ENCODE measurements around the gene STRIT1.

Gene STRIT1

DNA sequence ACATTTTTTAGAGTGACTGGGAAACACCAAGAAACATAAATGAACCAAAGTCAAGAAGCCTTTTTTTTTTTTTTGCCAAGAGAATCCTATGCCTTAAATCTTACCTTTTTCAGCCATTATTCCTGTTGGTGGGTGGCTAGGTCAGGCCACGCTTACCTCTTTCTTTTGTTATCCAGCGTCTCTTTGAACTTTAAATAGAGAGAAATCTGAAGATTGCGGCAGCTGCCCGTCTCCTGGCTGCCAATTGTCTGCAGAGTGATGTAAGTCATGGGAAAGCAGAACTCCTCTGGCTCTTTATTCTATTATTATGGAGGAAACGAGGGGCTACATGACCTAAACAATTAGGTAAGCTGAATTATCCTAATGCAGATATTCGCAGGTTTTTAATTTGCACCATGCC lies at the start of gene STRIT1:
Gene STRIT1 (minus strand): TSS at position 168 of the 400 bp plus-strand sequence.
- DNase-seq (ENCODE audit: low read depth), result no peak

DNA sequence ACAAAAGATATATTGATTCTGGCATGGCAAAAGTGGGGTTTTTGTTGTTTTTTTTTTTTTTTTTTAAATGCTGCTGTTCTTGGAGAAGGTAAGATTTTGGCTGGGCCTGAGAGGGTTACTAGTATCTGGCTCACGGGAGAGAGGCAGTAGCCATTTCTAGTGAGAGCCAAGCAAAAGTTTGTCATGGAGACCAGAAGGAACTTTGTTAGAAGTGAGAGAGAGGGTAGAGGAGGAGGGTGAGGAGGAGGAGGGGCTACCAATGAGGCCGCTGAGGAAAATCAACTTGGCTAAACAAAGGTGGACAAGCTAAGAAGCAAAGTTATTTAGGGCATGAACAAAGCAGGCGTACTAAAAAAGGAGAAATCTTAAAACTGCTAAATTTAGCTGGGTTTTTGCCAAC lies 48.9 kb upstream of the STRIT1 start:
- DNase-seq (ENCODE audit: low read depth), result no peak

DNA sequence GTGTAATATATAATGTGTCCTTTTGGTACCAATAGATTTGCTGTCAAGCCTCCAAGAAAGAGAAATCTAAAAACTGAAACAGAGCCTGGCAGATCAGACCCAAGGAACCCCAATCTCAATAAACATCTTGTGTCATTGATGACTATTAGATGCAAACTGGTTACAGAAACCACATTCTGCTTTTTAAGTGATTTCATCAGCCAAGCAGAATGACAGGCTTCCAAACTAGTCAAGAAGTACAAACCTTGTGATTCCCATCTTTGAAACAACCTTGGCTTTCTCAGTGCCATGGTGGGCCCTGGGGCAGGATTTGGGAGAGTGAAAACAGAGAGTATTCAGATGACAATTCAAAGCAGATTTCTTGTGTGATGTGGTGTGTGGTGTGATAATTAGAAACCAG lies 45.6 kb upstream of the STRIT1 start:
- no peak for DNase-seq (ENCODE audit: low read depth)

DNA sequence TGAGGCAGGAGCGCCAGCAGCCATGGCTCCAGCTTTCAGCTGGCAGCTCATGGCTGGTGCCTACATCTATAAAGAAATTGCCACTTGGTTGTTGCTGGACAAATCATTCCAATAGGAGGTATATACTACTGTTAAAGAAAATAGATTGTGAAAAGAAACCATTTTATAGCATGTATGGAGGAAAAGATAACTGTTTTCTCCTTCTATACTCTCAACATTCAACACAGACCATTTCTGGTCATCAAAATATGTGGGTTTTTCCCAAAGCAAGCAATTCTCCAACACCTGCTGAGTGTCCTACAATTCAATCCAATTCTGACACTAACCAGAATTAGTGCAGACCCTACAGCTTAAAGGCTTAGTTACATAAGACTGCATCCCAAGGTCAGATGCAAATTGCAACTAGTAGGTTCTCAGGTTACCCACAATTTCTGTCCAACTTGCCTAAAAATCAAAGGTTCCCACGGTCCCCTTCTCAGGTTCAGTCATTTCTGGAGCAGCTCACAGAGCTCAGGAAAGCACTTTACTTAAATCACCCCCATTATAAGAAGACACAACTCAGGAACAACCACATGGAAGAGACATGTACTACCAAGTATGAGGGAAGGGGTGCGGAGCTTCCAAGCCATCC lies 42.4 kb upstream of the STRIT1 start:
- no peak for DNase-seq (ENCODE audit: low read depth)

DNA sequence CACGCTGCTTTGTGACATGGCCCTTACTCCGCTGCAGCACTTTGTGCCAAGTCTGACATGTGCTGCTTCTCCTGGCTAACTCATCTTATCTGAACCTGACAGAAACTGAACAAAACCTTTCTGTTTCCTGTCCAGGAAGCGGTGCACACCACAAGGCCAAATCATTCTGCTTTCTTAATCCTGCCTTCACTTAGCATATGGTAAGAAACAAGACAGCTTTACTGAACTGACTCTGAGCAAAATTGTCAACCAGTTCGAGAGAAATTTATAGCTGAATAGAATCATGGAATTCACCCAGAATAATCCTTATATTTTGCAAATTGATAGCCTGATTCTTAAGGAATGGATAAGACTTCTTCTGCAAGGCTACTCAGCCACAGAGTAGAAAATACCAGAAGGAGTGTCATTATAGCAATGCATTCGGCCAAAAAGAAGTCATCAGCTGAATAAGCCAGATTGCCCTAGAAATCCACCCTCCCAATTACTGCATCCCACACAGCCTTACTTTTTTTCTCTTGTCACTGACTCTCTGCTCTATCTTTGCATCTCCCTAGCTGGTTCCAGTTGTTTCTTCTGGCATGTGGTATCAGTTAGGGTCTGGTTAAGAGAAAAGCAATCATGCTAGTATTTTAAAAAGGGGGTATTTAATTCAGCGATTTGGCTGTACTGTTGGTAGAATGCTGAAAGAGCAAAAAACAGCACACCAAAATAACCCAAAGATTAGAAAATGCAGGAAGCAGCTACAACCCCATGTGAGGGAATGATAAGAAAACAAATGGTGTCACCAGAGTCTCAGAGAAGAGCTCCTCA lies 41.6 kb upstream of the STRIT1 start:
- DNase-seq (ENCODE audit: low read depth), result peak; percentile 63

DNA sequence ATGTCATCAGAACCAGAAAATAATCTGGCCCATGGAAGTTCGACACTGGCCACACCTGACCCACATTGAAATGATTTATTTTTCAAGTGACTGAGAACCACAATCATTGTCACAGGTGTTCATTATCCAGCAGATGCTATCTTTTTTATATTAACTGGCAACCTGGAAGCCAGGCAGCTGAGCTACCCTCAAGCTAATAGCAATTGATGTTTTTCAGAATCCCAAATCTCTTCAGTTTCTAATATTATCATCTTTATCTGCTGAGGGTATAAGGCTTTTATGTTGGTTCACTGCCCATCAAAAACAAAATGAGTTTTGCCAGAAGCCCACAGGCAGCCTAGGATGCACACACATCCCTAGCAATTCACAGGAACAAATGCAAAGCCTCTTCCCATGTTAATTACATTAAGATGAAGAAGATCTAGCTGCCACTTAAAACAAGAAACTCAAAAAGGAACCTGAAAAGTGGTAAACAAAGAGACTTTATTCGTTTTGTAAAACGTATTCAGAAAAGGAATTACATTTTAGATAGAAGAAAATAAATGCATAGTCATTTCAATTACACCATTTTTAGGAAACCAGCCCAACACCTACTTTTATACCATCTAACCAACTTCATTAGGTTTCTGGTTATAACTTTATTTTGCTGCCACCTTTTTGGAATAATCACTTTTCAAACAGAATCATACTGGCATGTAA lies 40.9 kb upstream of the STRIT1 start:
- no peak for DNase-seq (ENCODE audit: low read depth)

DNA sequence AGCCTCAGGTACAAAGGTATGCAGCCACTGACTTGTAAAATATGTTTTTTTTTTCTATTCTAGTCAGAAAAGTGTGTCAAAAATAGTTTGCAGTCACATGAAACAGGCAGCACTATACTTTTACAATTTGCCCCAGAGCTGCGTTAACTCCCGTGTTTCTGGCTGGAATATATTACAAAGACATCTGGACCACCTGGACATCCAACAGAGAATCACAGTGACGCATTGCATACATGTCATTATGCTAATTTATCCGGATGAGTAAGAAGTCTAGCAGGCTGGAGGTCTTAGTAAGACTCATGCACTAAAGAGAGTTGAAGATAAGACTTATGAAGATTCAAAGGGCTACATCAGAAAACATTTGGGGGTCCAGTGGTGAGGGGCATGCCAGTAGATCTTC lies 39.2 kb upstream of the STRIT1 start:
- peak; percentile 44 for DNase-seq (ENCODE audit: low read depth)

DNA sequence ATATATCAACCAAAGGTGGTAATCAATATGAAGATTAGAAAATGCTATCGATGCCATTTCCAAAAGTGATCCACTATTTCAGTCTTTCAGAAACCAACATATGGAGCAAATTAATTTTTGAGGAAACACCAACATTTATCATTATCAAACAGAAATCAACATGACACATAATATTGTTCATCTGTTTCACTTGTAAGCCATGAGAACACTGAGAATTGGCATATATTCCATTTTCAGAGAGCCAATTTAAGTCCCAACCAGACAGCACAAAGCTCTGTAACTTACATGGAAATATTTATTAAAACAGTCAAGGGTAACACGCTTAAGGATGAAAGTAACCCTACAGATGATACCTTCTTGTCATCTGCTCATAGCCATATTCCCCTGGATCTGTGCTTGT lies 37.6 kb upstream of the STRIT1 start:
- no peak for DNase-seq (ENCODE audit: low read depth)

DNA sequence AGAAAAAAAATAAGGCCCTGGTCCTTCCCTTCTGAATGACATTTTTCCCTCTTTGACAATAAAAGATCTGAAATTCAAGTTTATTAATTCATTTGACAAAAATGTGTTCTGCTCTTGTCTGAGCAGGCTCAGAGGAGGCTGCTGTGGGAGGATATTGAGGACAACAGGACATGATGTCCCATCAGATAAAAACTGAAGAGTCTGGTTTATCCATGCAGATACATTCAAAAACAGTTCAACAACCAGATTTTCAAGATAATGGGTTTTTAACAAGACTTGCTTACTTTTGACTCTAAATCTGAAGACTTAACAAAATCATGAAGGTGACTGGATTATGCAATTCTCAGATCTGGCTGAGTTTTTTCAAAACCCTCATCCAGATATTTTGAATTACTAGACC lies 36.9 kb upstream of the STRIT1 start:
- no peak for DNase-seq (ENCODE audit: low read depth)

DNA sequence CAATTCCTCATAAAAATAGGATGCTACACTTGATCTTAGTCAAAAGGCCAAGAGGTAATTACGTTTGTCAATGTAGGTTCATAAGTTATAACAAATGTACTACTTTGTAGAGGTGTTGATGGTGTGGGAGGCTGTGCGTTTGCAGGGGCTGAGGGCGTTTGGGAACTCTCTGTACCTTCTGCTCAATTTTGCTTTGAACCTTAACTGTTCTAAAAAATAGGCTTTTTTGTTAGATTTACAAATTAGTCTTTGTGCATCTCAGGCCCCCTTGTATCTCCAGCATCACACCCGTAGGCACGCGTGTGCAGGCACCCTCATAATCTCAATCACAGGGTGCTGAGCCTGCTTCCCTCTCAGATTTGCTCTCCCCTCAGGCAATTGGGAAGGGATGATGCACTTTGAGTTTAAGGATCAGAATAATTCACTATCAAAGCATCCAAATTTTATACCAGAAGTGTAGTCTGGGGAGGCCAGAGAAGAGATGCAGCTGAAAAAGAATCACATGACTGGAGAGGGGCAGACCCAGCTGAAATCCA lies 36.1 kb upstream of the STRIT1 start:
- DNase-seq (ENCODE audit: low read depth), result no peak

DNA sequence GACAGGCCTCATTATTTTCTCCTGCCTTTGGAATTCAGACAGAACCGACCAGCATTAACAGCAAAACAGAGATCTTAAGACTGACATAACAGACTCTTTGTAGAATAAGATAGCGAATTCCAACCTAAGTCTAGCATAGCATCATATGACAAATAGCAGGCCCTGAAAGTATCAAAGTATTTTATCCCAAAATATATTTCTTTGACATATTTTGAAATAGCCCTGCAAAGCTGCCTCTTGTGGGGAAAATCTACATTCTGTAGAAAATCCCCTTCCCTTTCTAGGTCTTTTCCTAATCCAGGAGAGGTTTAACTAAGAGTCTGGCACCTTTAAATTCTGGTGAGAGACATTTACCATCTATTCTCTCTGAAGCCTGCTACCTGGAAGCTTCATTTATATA lies 34.4 kb upstream of the STRIT1 start:
- no peak for DNase-seq (ENCODE audit: low read depth)

DNA sequence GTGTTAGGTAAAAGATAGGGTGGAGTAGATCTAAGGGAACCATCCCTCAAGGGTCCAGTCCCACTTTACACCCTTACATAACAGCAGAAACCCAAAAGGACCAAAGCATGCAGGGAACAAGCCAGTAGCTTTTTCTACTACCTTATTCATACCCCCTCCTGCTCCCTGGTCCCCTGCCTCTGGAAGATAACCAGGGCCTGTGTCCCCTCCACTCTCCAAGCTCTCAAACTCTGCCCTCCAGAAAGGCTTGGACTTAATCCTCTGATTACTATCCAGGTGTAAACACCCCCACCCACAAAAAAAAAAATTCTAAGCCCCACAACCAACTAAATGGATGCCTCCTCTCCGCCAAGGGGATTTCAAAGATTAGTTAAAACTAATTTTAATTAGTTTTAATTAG lies 33.9 kb upstream of the STRIT1 start:
- DNase-seq (ENCODE audit: low read depth), result no peak

DNA sequence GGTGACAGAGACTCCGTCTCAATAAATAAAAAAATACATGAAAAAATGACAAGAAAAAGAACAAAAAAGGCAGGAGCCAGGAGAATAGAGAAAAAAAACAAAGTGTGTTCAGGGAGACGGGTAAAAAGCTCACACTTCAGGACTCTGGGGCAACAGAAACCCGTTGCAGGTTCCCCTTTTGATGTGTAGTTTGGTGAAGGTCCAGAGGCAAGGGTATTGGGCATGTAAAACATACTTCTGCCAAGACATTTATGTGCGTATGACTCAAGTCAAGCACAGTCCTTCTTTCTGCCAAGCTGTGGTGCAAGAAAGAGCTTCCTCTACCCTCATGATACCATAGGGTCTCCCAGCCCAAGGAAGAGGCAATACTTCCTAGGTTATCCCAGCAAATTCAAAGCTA lies 33.4 kb upstream of the STRIT1 start:
- peak; percentile 16 for DNase-seq (ENCODE audit: low read depth)

DNA sequence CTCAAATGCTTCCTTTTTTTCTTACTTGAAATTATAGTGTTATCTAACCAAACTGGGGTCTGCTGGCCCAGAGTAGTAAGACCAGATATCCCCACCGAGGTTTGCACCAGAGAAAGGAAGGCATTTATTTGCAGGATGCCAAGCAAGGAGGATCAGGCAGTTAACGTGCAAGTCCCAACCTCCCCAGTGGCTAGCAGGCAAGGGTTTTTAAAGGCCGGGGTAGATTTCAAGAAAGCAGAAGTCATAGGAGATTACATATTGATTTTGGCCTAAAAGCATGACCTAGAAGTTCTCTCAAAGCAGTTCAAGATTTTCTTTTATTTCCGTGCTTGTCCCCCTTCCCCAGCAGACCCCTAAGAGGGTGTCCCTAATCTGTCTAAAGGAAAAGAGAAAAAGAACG lies 32.8 kb upstream of the STRIT1 start:
- no peak for DNase-seq (ENCODE audit: low read depth)

DNA sequence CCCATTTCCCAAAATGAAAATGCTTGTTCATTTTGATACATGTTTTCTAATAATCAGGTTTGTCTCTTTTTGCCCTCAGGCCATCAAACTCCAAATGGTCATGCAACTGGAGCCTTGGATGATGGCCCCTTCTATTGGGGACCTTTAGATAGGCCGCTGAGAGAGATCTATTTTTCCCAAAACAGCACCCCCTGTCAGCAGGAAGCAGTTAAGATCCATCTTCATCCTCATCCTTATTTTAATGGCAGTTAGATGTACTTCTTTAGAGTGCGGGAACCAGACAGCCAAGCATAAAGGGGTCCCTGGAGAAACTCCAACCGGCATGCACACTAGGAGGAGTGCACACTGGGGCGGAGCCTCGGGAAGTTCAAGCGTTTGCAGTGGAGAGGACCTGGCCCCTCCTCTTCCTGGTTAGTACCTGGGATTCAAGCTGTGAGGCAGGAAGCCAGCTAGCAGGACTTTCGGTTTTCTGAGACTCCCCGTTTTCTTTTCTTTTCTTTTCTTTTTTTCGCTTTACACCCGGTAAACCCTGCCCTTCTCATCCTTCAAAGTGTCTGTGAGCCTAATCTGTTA lies 31.9 kb upstream of the STRIT1 start:
- no peak for DNase-seq (ENCODE audit: low read depth)

DNA sequence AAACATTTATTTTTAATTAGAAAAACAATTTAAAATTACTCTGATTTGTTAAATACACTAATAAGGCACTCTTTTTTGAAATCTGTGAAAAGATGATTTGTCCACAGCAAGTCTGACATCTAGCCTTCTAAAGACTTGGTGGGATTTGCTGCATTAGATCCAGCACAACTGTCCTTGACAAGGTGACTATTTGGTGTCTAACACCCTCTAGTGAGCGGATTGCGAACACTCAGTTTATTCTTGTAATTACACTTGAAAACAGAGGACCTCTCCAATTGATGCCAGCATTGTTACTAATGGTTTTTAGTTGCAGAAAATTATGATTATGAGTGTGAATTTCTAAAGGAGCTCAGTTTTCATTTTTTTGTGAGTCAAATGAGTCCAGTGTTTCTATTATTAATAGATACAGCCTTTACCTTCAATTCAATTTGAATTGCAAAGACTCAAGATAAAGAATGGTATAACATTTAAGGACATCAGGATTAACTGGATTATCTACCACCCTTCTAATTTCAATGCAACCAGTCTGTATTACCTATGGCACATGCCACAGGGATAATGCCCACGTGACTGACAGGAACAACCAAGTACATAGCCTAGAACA lies 29.7 kb upstream of the STRIT1 start:
- peak; percentile 82 for DNase-seq (ENCODE audit: low read depth)

DNA sequence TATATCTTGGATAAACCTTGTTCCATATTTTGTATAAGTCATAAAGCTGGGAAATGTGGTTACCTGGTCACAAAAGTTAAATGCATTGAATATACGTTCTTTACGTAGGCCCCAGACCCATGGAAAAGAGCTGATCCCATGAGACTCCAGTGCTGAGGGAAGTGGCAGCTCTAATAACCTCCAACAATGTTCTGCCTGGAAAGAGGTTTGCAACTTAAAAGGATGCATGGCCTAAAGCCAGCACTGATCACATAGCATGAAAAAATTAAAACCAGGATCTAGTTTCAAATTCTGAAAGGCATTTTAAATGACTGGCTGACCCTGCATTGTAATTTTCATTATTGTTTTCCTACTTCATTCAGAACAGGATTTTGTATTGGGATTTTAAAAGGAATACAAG lies 27.9 kb upstream of the STRIT1 start:
- no peak for DNase-seq (ENCODE audit: low read depth)

DNA sequence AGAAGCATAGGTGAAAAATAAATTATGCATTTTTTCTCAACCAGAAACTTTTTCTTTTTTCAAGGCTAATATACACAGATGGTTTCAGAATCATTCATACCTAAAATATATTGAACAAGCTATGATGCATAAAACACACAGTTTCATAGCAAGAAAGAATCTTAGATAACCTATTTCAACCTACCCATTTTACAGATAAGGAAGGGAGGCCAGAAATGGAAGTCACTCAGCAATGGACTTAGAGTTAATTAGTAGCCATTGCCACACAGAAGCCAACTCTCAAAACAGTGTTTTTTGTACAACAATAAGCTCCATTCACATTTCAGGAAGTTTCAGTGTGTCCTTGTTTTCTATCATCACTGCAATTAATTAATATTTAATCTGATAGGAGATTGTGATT lies 27.5 kb upstream of the STRIT1 start:
- no peak for DNase-seq (ENCODE audit: low read depth)

DNA sequence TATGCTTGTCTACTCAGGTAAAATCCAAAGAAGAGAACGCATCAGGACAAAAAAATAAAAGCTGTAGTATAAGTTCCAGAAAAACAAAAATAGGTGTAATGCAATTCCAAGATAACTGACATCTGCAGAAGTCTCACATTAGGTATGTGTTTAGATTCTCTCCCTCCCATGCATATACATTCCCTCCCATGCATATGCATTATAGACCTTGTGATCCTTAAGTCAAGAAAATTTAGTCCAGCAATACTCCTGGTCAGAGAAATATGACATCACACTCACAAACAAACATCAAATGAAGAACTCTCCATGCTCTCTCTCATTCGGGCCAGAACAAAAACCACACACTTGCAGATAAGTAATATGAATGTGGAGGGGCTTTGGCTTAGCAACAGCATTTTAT lies 25.3 kb upstream of the STRIT1 start:
- no peak for DNase-seq (ENCODE audit: low read depth)

DNA sequence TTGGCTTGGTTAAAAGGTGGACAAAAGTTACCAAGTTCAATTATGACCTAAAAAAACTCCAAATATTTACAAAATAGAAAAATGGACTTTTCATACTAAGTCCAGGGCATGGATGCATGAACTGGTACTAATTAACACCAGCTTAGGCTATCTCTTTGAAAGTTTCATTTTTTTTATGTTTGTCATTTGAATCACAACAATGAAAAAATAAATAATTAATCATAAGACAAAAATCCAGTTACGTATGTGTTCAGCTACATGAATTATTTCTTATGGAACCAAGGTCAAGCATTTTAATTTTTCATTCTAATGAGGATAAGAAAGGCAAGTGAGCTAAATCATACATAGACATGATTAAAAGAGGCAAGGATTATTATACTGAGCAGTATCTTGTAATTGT lies 23.7 kb upstream of the STRIT1 start:
- no peak for DNase-seq (ENCODE audit: low read depth)

DNA sequence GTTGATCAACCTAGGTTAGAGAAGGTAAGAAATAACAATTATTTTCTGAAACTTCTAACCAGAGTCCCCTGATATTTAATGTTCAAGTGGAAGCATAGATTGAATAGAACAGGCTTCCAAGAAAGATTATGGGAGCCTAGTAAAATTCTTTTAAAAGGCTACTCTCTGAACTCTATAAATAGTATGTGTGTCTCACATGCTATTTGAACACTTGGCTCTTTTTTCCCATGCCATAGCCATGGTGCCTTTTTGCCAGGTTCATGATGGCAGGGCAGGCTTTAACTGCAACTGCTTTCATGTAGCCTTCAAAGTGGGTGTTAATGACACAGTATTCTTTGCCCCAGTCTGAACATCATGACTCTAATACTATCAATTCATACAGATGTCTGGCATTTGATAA lies 22.9 kb upstream of the STRIT1 start:
- DNase-seq (ENCODE audit: low read depth), result no peak

DNA sequence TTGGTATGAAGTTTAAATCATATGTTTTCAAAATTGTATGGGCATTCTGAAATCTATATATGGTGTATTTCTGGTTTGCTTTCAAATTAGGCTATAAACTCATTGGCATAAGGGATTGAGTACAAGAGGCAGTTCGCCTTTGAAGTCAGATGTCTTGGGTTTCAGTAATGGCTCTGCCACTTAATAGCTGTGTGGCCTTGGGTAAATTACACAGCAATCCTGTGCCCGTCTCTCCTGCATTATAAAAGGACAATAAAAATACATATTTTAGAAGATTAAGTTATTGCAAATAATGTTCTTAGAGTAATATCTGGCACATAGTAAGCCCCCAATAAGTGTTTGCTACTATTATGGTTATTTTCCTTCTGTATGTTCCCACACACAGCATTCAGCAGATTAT lies 20.4 kb upstream of the STRIT1 start:
- DNase-seq (ENCODE audit: low read depth), result no peak

Data from amniotic epithelial cell (primary cell).